ENCODE measurements around the gene RNF217.

RNF217 gene

GRCh38 chr6:125041740-125042459 is 79.7 kb downstream of the RNF217 start:
- no peak for DNase-seq
- TF ChIP-seq, protein P1, sequence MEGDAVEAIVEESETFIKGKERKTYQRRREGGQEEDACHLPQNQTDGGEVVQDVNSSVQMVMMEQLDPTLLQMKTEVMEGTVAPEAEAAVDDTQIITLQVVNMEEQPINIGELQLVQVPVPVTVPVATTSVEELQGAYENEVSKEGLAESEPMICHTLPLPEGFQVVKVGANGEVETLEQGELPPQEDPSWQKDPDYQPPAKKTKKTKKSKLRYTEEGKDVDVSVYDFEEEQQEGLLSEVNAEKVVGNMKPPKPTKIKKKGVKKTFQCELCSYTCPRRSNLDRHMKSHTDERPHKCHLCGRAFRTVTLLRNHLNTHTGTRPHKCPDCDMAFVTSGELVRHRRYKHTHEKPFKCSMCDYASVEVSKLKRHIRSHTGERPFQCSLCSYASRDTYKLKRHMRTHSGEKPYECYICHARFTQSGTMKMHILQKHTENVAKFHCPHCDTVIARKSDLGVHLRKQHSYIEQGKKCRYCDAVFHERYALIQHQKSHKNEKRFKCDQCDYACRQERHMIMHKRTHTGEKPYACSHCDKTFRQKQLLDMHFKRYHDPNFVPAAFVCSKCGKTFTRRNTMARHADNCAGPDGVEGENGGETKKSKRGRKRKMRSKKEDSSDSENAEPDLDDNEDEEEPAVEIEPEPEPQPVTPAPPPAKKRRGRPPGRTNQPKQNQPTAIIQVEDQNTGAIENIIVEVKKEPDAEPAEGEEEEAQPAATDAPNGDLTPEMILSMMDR (IDR thresholded peaks at IDR 0.05; ENCODE audit: low read depth, low read length), result no peak

DNA sequence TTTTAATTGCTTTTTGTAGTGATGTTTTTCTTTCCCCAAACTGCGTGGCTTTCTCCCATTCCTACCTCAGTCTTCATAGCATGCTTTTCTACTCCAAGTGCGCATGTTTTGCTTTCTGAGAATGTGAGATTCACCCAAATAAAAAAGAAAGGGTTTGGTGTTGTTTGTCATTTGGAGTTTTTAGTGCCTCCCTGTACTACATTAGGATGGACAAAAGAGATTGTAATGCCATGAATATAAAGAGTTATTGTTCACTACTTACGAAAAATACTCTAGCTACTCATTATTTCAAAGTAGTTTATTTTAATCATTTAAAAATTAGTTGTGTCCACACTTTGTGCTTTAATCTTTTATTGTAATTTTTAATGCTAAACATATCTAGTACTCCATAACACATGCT is 81.8 kb downstream of the RNF217 start:
- no peak overlapping the region for H3K4me3 ChIP-seq (ENCODE audit: low read depth, low read length)
- H3K4me1 ChIP-seq, result peaks cover 3% of the 10 kb centered on the region; the same call in 1 of the 2 replicates
- TF ChIP-seq, protein P1 (IDR thresholded peaks at IDR 0.05; ENCODE audit: low read depth, low read length), result no peak
- no peak for DNase-seq
- H3K36me3 ChIP-seq, result no peaks in the 10 kb centered on the region
- H3K9me3 ChIP-seq, result no peaks in the 10 kb centered on the region
- H3K27me3 ChIP-seq, result no peaks in the 10 kb centered on the region

More at GRCh38 chr6:125041740-125042459, 79.7 kb downstream of the RNF217 start:
- Histone ChIP-seq H3K36me3 (no peaks in the 10 kb centered on the region), H3K4me1 (peaks cover 3% of the 10 kb centered on the region; the same call in 1 of the 2 replicates), H3K27me3 (no peaks in the 10 kb centered on the region), H3K4me3 (ENCODE audit: low read depth, low read length) (no peak overlapping the region), H3K9me3 (no peaks in the 10 kb centered on the region)

DNA sequence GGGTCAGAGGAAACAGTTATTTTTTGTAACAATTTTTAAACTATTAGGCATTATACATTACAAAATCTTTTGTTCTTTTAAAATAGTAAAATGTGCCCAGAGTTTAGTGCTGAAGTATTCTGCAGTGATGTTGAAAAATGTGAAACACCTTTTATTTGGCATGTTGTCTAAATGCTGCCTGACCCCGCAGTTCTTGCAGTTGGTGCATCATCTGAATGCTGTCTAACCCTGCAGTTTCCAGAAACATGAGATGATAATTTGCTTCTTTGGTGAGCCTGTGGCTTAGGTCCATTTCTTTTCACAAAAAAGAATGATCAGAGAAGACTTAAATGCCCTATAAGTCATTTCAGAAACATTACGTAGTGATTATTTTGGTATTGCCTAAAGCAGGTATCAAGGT is 82.4 kb downstream of the RNF217 start:
- Histone ChIP-seq H3K9me3 (no peaks in the 10 kb centered on the region), H3K36me3 (no peaks in the 10 kb centered on the region), H3K4me1 (peaks cover 3% of the 10 kb centered on the region; the same call in 1 of the 2 replicates), H3K4me3 (ENCODE audit: low read depth, low read length) (no peak overlapping the region), H3K27me3 (no peaks in the 10 kb centered on the region)
- TF ChIP-seq, protein P1 (IDR thresholded peaks at IDR 0.05; ENCODE audit: low read depth, low read length), result no peak
- no peak for DNase-seq

DNA sequence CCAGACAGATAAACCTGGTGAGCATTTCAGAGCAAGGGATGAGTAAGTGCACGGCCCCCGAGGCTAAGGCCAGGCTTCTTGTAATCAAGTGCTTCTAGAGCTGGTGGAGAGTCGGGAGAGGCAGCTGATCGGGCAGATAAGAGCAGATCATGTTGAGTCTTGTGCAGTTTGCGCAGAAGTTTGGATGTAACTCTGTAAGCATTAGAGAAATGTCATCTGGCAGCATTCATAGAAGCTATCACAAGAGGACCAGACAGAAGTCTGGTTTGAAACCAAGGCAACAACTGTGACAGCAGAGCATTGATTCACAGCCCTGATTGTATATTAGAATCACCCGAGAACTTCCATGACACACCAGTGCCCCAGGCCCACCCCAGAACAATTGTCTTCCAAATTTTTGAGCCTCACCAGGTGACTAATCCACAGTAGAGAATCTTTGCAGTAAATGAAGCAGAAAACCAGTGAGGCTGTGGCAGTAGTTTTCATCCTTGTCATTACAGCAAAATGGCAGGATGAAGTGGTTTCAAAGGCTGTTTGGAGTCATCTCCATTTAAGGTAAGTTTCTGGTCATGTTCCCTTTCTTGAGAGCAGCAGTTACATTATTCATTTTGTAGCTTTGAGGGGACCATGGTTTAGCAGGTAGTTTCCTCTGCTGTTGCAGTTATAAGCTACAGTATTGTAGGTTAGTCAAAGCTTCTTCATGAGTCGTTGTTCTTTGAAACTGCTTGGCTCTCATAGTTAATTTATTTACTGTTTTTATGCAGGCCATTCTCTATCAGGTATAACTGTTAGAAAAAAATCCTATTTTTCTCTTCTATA is 84.1 kb downstream of the RNF217 start:
- Histone ChIP-seq H3K9me3 (no peaks in the 10 kb centered on the region), H3K4me3 (ENCODE audit: low read depth, low read length) (no peak overlapping the region), H3K4me1 (peaks cover 3% of the 10 kb centered on the region; the same call in 1 of the 2 replicates), H3K27me3 (no peaks in the 10 kb centered on the region), H3K36me3 (no peaks in the 10 kb centered on the region)
- TF ChIP-seq, protein P1 (IDR thresholded peaks at IDR 0.05; ENCODE audit: low read depth, low read length), result no peak
- peak; percentile 72 for DNase-seq

DNA sequence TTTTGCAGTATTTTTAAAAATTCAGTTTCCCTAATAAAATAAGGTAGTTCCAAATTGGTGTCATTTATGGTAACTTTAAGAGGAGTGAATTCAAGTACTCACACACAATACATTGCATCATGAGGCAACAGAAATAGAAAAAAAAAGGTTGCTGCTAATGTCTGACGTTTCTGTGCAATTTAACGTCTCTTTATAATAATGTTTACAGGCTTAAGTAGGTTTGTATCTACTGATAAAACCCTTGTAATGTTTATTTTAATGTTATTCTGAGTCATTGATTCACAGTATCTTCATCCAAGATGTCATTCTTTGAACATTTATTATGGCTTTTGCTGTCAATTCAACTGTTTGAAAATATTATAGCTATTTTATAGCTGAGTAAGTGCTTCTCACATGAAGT is 86.0 kb downstream of the RNF217 start:
- TF ChIP-seq, protein P1 (IDR thresholded peaks at IDR 0.05; ENCODE audit: low read depth, low read length), result no peak
- no peaks in the 10 kb centered on the region for H3K9me3 ChIP-seq
- H3K27me3 ChIP-seq, result no peaks in the 10 kb centered on the region
- no peaks in the 10 kb centered on the region for H3K36me3 ChIP-seq
- peaks cover 3% of the 10 kb centered on the region; the same call in 1 of the 2 replicates for H3K4me1 ChIP-seq
- H3K4me3 ChIP-seq (ENCODE audit: low read depth, low read length), result no peak overlapping the region
- no peak for DNase-seq
